GM18519 (cell line): ENCODE results near the gene FAM219A.
"Not testable (repeated sequence)": the region's sequence is repeated elsewhere in the genome, so short reads cannot be mapped to it uniquely, and the experiment has no call there.

Experiments
- ATAC-seq: cut with Tn5 transposase; IDR thresholded peaks from one replicate; pipeline ENCODE4 v1.9.1; 2021; ENCODE audit warnings: mild to moderate bottlenecking, moderate library complexity; ENCODE audit not compliant: unreplicated experiment, low FRiP score

Gene FAM219A

GRCh38 chr9:34485822-34486221, 27.5 kb upstream of the FAM219A start:
- no peak for ATAC-seq

- ATAC-seq: no peak
Observed at GRCh38 chr9:34484678-34485077, 26.3 kb upstream of the FAM219A start.

- ATAC-seq: not testable (repeated sequence)
Observed at GRCh38 chr9:34482746-34483145, 24.4 kb upstream of the FAM219A start.

- not testable (repeated sequence) for ATAC-seq
Observed at GRCh38 chr9:34481620-34482019, 23.2 kb upstream of the FAM219A start.

GRCh38 chr9:34479431-34479866, 21.1 kb upstream of the FAM219A start:
- no peak for ATAC-seq

- ATAC-seq: no peak
Observed at GRCh38 chr9:34477541-34477940, 19.2 kb upstream of the FAM219A start.

- no peak for ATAC-seq
Observed at GRCh38 chr9:34475097-34475496, 16.7 kb upstream of the FAM219A start.

GRCh38 chr9:34465468-34465867, 7.1 kb upstream of the FAM219A start:
- no peak for ATAC-seq

- ATAC-seq: no peak
Observed at GRCh38 chr9:34464571-34464970, 6.2 kb upstream of the FAM219A start.

GRCh38 chr9:34463901-34464232, 5.5 kb upstream of the FAM219A start:
- ATAC-seq: no peak

GRCh38 chr9:34463098-34463900, 4.9 kb upstream of the FAM219A start:
- no peak for ATAC-seq

- no peak for ATAC-seq
Observed at GRCh38 chr9:34459941-34460340, 1.6 kb upstream of the FAM219A start.

GRCh38 chr9:34459356-34459755, 986 bp upstream of the FAM219A start:
- ATAC-seq: no peak

GRCh38 chr9:34458959-34459340, 580 bp upstream of the FAM219A start:
- no peak for ATAC-seq

- no peak for ATAC-seq
Observed at GRCh38 chr9:34457266-34458012, 931 bp downstream of the FAM219A start.

GRCh38 chr9:34456746-34457145, 1.6 kb downstream of the FAM219A start:
- ATAC-seq: no peak

GRCh38 chr9:34456151-34456550, 2.2 kb downstream of the FAM219A start:
- ATAC-seq: no peak

- ATAC-seq: no peak
Observed at GRCh38 chr9:34454571-34455065, 3.8 kb downstream of the FAM219A start.

GRCh38 chr9:34452568-34452967, 5.8 kb downstream of the FAM219A start:
- no peak for ATAC-seq

- ATAC-seq: no peak
Observed at GRCh38 chr9:34451545-34451944, 6.8 kb downstream of the FAM219A start.

GRCh38 chr9:34451135-34451534, 7.2 kb downstream of the FAM219A start:
- no peak for ATAC-seq

- no peak for ATAC-seq
Observed at GRCh38 chr9:34450644-34451043, 7.7 kb downstream of the FAM219A start.
